Measurements from ENCODE around the gene PDGFRB. TPM values are rescaled to one million over a fixed set of nuclear protein-coding genes. Genes with fewer than 3 reads are reported as not detected.

The PDGFRB gene
- polyA plus RNA-seq, 1 donor = 115 TPM

DNA sequence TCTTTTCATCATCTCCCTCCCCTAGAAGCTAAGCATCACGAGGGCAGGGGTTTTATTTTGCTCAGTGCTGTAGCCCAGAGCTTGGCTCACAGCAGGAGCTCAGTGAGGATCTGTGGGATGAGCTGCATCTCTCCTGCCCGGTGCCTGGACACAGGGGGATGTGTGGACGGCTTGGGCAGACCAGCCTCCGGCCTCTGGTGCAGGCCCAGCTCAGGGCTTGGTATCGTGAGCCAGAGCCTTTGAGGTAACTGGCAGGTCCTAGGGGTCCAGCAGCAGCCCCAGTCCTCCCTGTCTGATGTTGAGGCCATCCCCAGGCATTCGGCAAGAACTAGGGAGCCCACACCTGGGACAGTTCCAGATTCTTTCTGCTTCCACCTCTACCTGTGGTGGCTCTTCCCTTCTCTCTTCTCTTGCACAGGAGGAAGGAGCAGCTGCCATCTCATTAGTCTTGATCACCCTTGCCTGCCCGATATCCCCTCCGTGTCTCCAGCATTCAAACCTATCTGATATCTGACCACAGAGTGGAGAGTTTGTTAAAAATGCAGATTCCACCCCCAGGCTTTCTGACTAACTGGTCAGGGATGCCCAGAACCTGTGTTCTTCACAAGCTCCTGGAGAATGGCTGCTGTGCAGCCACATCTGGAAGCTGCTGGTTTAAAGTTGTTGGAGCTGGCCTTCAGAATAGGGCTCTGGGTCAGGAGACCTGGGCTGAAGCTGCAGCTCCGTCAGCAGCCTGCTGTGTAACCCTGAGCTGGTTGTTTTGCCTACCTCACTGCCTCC, 26.3 kb upstream of the PDGFRB start:
- DNase-seq (ENCODE audit: low read depth) = no peak

DNA sequence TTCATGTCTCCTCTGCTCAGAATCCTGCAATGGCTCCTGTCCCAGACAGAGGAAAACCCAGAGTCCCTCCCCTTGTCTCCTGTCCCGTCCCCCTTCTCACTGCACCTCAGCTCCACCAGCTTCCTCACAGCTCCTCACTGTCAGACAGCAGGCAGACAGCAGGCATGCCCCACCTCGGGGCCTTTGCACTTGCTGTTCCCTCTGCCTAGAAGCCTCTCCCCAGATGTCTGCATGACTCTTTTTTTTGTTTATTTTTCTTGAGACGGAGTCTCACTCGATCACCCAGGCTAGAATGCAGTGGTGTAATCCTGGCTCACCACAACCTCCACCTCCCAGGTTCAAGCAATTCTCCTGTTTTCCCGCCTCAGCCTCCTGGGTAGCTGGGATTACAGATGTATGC, 25.4 kb upstream of the PDGFRB start:
- DNase-seq (ENCODE audit: low read depth) = no peak

DNA sequence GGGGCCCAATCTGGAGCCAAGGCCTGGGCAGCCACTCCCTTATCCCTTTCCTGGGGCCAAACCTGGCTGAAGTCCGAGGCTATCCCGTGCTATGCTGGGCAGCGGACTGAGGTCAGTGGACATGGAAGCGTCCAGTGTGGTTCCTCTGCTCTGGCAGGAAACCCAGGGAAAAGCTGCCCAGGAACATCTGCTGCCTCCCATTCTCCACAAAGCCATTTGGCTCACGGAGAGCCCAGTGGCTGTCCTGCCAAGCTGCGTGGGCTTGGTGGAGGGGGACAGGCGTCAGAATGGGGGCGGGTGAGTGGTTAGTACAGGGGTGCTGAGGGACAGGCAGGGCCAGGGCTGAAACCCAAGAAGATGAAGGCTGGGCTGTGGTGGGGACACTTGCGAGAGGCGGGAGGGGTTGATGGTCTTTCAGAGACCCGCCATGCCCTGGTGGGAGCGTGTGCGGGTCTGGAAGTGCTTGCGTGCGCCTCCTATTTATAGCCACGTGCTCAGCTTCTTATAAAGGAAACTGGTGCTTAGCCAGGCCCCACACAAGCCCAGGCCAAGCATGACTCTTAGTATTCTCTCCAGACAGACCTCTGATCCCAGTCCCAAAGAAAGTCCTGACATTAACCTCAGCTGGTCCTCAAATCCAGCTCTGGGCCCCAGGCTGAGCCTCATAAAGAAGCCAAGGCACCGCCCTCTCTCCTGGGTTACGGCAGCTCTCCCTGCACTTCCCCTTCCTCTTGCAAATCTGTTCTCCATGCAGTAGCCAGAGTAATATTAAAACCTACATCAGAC, 24.8 kb upstream of the PDGFRB start:
- peak; percentile 82 for DNase-seq (ENCODE audit: low read depth)

DNA sequence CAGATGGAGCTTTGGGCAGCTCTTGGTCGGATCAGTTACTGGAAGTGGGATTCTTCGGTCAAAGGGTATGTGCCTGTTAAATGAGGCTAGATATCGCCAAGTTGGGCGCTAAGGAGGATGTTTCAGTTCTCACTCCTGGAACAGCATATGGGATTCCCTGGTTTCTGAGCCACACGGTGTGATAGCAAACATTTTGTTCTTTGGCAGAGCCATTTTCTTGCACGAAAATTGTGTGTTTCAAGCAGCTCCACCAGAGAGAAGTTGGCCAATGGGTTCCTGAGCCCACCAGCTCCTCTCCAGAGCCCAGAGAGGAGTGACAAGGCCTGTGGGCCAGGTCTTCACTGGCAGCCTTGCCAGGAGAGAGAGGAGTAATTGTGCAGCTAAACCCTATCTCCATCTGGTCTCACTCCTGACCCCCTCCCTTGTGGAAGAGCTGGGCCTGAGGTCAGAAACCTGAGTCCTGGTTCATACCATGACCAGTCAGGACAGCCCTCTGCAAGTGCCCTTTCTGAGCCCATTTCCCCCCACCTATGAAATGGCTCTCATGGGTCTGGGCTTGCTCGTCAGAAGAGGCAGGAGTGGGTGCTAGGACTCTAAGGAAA, 23.5 kb upstream of the PDGFRB start:
- no peak for DNase-seq (ENCODE audit: low read depth)

DNA sequence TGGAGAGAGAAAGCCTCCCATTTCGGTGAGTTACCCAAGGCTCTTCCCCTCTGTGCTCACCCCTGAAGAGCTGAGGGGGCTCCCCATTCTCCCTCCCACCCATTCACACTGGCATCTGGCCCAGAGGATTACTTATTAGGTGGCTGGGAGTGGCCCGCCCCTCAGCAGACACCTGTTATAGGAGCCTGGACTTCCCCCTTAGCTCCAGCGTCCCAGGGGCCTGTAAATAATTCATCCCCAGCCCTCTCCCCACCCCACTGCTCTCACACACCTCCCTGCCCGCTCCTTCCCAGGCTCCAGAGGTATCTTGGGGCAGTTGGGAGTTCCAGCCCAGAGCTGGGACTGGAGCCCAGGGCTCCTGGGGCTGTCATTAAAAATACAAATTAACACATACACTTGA, 22.6 kb upstream of the PDGFRB start:
- no peak for DNase-seq (ENCODE audit: low read depth)

DNA sequence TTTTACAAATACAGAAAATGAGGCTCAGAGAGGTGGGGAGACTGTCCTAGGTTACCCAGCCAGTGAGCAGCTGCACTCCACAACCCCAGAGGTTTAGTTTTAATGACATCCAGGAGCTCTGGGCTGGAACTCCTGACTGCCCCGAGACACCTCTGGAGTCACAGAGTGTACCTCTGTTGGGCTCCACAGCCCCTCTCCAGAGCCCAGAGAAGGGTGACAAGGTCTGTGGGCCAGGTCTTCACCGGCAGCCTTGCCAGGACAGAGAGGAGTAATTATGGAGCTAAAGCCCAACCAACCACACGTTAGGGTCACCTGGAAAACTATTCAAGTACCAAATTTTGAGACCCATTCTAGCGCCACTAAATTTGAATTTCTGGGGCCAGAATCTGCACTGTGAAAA, 22.1 kb upstream of the PDGFRB start:
- DNase-seq (ENCODE audit: low read depth) = no peak

DNA sequence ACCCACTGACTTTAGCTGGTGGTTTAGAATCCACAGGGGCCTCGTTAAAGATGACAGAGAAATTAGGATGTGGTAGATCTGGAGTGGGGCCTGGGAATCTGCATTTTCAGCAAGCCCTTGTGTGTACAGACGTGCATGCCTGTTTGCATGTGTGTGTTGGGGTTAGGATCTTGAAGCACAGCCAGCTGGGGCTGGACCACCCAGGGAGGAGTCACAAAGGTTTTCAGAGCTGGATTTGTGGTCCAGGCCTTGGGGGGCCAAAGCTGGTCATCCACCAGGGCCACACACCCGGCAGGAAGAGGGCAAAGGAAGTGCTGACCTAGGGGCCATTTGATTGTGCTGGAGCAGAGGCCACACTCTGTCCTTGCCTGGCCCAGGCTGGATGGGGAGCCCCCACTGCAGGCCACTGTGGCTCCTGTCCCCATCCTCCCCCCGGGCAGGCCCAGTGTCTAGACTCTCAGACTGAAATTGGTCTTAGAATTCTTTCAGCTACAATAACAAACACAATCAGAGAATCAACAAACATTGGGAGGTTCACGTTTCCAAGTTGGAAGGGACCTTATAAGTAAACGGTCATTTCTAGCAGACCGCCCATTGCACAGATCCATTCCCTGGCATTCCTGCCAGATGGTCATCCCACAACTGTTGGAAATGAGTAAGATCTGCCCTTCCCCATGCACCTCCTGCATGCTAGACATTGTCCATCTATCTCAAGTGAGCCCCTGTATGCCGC, 21.3 kb upstream of the PDGFRB start:
- no peak for DNase-seq (ENCODE audit: low read depth)

DNA sequence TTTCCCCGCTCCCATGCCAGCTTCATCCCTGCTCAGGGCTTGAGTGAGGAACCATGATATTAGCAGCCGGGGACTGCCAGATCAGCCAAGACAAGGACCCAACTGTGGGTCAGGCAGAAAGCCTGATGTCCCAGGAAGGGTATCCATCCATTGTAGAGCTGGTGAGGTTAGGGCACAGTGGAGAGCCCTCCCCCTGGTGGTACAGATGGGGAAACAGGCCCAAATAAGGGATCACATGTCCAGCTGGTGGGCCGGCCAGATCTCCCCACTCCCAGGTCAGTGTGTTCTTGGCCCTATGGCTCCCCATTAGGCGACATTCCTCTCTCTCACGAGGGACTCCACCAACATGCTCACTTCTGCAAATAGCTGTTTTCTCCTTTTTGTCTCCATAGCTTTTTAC, 19.9 kb upstream of the PDGFRB start:
- DNase-seq (ENCODE audit: low read depth) = no peak

DNA sequence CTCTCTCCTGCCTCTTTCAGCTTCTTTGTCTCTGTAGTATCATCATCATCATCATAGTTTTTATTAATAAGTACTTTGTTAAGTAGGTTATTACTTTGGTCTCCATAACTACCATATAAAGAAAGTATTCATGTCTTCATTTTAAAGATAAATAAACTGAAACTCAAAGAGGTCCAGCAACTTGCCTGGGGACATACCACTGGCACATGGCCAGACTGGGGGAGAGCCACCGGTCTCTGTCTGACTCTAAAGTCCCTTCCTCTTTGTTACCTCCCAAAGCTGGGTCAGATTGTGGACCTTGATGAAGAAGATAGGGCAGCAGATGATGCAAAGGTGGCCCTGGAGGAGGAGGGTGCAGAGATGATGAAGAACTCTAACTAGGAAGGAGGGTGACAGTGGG, 19.4 kb upstream of the PDGFRB start:
- no peak for DNase-seq (ENCODE audit: low read depth)

DNA sequence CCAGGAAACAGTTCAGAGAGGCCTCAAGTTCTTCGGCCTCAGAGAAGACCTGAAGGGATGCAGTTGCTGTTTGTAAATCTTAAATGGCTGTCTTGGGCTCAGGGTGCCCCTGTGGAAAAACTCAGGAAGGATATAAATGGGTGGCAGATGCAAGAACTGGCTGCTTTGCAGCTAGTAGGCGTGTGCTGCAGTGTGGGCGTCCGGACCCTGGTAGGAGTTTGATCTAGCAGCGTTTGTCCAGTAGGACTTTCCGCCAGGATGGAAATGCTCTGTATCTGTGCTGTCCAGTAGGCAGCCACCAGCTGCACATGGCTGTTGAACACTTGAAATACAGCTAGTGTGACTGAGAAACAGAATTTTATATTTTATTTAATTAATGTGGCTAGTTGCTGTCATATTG, 18.6 kb upstream of the PDGFRB start:
- DNase-seq (ENCODE audit: low read depth) = no peak

DNA sequence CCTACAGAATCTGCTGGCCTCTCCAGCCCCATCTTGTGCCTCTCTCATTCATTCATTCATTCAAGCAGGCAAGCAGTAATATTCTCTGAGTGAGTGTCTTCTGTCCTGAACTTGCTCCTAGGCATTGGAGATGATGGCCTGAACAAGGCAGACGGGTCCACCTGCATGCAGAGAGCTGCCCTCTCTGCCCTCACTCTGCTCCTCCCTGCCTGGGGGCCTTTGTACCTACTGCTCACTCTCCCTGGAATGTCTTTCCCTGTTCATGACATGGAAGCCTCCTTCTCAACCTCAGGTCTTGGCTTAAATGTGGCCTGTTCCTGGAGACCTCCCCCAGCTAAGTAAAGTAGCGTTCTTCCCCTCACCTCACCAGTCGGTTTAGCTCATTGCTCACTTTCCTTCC, 17.5 kb upstream of the PDGFRB start:
- no peak for DNase-seq (ENCODE audit: low read depth)

DNA sequence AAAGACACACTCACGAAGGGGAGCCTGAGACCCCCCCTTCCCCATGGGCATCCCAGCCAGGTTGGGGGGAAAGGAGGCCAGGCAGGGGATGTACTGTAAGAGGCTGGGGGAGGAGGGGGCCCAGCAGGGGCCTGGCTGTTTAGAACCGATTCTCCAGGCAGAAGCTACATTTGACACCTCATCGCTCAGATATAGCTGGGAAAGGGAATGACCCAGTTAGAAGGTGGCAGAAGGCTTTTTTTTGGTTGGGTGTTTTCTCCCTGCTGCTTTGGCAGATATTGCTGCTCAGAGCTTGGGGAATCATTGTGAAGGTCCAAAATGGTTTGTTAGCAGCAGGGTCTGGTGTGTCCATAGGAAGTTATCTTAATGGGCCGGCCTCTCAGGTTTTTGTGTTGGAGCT, 16.9 kb upstream of the PDGFRB start:
- no peak for DNase-seq (ENCODE audit: low read depth)

DNA sequence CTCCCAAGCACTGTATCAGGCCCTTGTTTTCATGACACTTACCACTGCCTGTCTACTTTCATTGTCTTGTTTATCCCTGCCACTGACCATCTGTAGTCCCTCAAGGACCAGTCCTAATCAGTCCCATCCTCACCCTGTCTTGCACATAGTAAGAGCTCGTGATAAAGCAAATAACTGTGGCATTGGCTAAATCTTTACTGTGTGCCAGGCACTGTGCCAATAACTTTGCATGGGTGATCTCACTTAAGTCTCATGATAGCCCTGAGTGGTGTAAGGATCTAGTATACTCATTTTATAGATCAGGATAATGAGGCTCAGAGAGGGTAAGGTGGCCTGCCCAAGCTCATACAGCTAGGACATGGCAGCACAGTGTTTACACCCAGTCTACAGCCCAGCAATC, 16.5 kb upstream of the PDGFRB start:
- no peak for DNase-seq (ENCODE audit: low read depth)

DNA sequence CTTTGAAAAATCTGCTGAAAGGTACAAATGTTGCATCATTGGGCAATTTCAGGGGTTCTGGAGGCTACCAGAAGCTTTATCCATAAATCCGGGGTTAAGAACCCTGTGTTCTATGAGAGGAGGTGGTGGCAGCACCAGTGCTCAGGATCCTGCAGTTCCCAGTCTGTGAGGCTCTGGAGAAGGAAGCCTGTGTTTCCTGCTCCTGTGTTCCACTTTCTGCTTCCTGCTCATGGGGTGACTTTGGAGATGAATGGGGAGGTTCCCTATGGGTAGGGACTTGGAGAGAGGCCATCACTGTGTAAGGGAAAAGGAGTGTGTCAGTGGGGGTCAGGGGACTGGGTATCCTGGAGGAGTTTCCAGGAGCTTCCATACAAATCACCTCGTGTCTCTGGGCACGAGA, 13.2 kb upstream of the PDGFRB start:
- no peak for DNase-seq (ENCODE audit: low read depth)

DNA sequence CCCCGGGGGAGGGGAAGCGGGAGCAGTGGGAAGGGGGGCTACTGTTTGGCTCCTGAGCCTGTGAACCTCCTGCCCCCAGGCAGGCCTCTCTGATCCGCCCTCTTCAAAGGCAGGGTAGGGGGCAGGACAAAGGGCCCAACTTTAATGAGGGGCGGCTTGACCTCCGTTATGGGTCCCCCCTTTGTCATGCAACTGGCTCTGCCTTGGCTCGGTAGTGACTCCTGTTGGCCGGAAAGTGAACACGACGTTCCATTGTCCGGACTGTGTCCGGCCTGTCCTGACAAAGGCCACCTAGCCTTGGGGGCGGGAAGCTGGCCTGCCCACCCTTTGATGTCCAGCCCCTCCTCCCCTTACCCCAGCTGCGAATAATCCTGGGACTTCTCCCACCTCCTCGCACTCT, 12.3 kb upstream of the PDGFRB start:
- DNase-seq (ENCODE audit: low read depth) = no peak

DNA sequence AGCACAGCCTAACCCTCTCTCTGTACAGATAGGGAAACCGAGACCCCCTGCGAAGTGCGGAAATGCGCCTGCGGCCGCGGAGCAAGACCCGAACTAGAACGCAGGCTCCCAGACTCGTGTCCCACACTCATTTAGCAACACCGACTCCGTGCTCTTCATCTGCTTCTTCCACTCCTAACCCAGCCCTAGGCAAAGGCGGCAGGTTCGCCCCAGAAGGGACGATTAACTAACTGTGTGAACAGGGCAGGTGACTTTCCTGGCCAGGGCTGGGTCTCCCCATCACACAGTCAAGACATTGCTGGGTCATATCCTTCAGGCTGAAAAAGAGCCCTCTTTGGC, 11.8 kb upstream of the PDGFRB start:
- DNase-seq (ENCODE audit: low read depth) = no peak

DNA sequence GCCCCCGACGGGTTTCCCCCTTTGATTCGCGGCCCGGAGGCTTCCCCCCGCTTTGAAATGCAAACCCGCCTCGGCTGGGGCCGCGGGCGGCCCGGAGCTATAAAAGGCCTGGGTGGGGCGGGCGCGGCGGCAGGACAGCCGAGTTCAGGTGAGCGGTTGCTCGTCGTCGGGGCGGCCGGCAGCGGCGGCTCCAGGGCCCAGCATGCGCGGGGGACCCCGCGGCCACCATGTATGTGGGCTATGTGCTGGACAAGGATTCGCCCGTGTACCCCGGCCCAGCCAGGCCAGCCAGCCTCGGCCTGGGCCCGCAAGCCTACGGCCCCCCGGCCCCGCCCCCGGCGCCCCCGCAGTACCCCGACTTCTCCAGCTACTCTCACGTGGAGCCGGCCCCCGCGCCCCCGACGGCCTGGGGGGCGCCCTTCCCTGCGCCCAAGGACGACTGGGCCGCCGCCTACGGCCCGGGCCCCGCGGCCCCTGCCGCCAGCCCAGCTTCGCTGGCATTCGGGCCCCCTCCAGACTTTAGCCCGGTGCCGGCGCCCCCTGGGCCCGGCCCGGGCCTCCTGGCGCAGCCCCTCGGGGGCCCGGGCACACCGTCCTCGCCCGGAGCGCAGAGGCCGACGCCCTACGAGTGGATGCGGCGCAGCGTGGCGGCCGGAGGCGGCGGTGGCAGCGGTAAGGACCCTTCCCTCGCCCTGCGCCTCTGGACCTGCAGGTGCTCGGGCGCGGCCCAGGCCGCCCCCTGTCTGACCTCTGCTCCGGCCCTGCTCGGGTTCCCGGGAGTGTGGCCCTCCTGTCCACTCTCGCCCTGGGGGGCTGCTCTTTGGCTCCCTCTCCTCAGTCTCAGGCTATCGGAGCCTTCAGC, 11.2 kb upstream of the PDGFRB start, which contains the start of gene CDX1:
Gene CDX1 (plus strand): TSS at position 129 of the 862 bp plus-strand sequence. CDS start 99 bp downstream, at position 228.
- DNase-seq (ENCODE audit: low read depth) = no peak

DNA sequence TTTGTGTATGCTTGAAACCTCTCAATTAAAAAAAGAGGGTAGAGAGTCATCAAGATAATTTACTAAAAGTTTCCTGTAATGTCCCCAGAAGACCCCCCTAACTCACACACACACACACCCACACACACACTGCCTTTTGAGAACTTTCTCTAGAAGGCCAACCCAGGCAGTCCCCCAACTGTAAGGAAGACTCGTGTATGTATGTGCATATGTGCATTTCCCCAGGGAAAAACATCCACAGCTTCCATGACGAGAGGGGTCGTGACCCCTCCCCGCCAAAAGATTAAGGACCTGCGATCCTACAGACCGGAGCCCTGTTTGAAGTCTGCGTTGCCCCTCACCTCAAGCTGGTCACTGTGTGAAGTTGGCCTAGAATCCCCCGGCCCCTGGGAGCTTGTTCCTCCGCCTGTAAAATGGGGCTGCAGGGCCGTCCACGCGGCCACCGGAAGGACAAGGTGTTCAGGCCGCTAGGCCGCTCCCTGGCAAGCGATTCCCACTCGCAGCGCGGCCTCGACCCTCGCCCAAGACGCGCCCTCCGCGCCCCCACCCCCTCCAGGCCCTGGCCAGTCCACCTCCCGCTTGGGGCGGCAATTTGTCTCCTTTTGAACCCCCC, 10.5 kb upstream of the PDGFRB start:
- DNase-seq (ENCODE audit: low read depth) = no peak

DNA sequence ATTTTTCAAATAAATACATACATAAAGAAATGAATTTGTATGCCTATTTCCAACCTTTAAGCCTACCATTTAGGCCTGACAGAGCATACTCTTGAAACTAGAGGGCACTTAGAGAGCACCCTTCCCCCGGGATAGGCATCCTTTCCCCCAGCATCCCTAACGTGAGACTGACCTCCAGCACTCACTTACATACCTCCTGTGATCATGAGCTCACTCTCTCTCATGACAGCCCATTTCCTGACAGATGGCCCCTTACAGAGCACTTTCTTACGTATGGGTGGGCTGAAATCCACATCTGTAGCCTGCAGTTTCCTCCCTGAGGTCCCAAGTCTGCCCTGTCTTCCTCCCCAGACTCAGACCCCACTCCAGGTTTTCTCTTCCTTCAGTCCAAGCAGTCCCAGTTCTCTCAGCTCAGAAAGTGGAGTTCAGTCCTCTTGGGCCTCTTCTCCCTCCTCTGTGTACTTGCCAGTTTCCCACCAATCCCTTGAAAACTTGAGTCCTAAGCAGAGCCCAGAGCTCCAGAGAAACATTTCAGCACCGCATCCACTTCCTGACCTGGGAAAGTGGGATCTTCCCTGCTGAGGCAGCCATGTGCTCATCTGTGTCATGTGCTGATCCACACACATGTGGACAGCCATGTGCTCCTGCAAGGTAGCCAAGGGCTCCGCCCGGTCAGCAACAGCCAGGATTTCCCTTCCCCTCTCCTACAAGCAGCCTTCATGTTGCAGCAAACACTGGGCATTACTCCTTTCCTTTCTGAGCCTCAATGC, 8.8 kb upstream of the PDGFRB start:
- peak; percentile 77 for DNase-seq (ENCODE audit: low read depth)

DNA sequence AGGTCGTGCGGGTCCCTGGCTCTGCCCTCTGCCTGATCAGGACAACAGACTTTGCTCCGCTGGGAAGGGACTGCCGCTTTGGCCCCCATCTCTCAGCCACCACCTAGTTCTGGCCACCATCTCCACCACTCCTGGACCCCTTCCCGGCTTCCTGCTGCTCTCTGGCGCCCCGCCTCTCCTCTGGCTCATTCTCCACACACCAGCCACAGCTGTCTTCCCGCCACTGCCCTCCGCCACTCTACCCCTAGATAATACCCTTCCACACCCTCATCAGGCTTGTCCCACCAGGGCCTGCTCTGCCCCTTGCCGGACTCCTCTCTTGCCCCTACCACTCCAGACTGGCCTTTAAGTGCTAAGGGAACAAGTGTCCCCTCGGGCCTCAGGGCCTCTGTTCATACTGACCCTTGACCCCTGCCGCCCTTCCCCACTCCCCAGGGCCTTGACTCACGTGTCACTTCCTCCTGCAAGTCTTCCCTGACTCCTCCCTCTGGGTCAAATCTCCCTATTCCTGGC, 8.0 kb upstream of the PDGFRB start:
- DNase-seq (ENCODE audit: low read depth) = no peak

All from forelimb muscle (tissue), 1 donor.